Left lung (tissue), 10 donors: Measurements from ENCODE around the gene SOD3. TPM values are rescaled to one million over a fixed set of nuclear protein-coding genes. Genes with fewer than 3 reads are reported as not detected.
A peak's percentile ranks its signal among the peaks of the same experiment; 100 is the strongest.

Experiments used
- ATAC-seq: fragments of 200-7000 bp; cut with Tn5 transposase; one replicate; pipeline ENCODE4 v1.9.1; 2020; ENCODE audit warnings: moderate library complexity
- DNase-seq, 4 donors: peaks; one replicate each; pipeline ENCODE4 v3.0.0-alpha.2; 2013 to 2020
- H3K27ac ChIP-seq, 2 donors: fragments of 200-600 bp; sonication (generic) in 1 of 2; one replicate each; pipeline versions ENCODE4 v1.5.0 to v1.8.0; 2020 to 2021
- H3K27me3 ChIP-seq, 2 donors: fragments of 200-600 bp; sonication (generic) in 1 of 2; one replicate each; pipeline versions ENCODE4 v1.5.0 to v1.8.0; 2020 to 2021
- H3K36me3 ChIP-seq, 2 donors: fragments of 200-600 bp; sonication (generic) in 1 of 2; one replicate each; pipeline versions ENCODE4 v1.5.0 to v1.8.0; 2020 to 2021
- H3K4me1 ChIP-seq, 2 donors: fragments of 200-600 bp; one replicate each; pipeline ENCODE4 v1.8.0; 2021
- H3K4me3 ChIP-seq, 2 donors: fragments of 200-600 bp; sonication (generic) in 1 of 2; one replicate each; pipeline versions ENCODE4 v1.5.0 to v1.8.0; 2020 to 2021; ENCODE audit warnings: mild to moderate bottlenecking in 1 of 2
- H3K9me3 ChIP-seq, 2 donors: fragments of 200-600 bp; sonication (generic) in 1 of 2; one replicate each; pipeline versions ENCODE4 v1.5.0 to v1.8.0; 2020 to 2021
- CTCF ChIP-seq, 2 donors: fragments of 200-600 bp; sonication (generic) in 1 of 2; IDR thresholded peaks; one replicate each; pipeline versions ENCODE4 v1.5.0 to v1.8.0; 2021; ENCODE audit warnings: antibody characterized with exemption in 2 of 2
- intact Hi-C, 2 donors: fragments of 100-400 bp; cut with DNase I; formaldehyde crosslinking; loops; one replicate each; pipeline versions ENCODE4 v1.11.2 to v1.14.2; 2022
- polyA plus RNA-seq, 6 donors: library from polyadenylated mRNA; unstranded; fragments of 120-200 nt; gene quantifications; one replicate each; pipeline ENCODE4 v1.2.1, GENCODE V29; 2013; ENCODE audit not compliant: insufficient read length in 6 of 6
- total RNA-seq, 2 donors: library from RNA; stranded (reverse); fragmentation: NEBNext Ultra II Directional; extraction: Animal tissue kit (Norgen Biotek cat#: 25700); gene quantifications; one replicate each; pipeline ENCODE4 v1.2.1, GENCODE V29; 2021
- donor health status: DM: no; HTN: yes; CAD: no.
- donor health status: DM: no; HTN: no; CAD: no.

Gene SOD3
- total and polyA plus RNA-seq, 8 donors, result 12.6 to 236 (median 17.5) TPM

- H3K27ac ChIP-seq, result no peak overlapping the region
- H3K27me3 ChIP-seq, result no peaks in the 10 kb centered on the region
- peaks cover 0 to 2% of the 10 kb centered on the region in 2 donors for H3K9me3 ChIP-seq
- DNase-seq (no peak), ATAC-seq (no peak)
- intact Hi-C loops, result no loop called here
- peaks cover 0 to 39% of the 10 kb centered on the region in 2 donors for H3K36me3 ChIP-seq
- no peaks in the 10 kb centered on the region for H3K4me1 ChIP-seq
- TF ChIP-seq CTCF (IDR thresholded peaks at IDR 0.05), result no peak
- no peak overlapping the region for H3K4me3 ChIP-seq
Measured at GRCh38 chr4:24813732-24814131, 18.4 kb downstream of the SOD3 start.

- Histone ChIP-seq H3K9me3 (peaks cover 0 to 1% of the 10 kb centered on the region in 2 donors), H3K36me3 (peaks cover 0 to 43% of the 10 kb centered on the region in 2 donors), H3K4me3 (no peak overlapping the region), H3K27ac (no peak overlapping the region), H3K4me1 (no peaks in the 10 kb centered on the region), H3K27me3 (no peaks in the 10 kb centered on the region)
- intact Hi-C loops, result no loop called here
- TF ChIP-seq CTCF (IDR thresholded peaks at IDR 0.05), result no peak
- ATAC-seq (no peak), DNase-seq (no peak)
Measured at GRCh38 chr4:24816797-24817196, 21.4 kb downstream of the SOD3 start.

GRCh38 chr4:24820541-24820940 lies 25.2 kb downstream of the SOD3 start:
- TF ChIP-seq CTCF (IDR thresholded peaks at IDR 0.05), result no peak
- no peaks in the 10 kb centered on the region for H3K9me3 ChIP-seq
- no peak for ATAC-seq
- intact Hi-C loops, result no loop called here
- H3K27ac ChIP-seq, result no peak overlapping the region
- H3K4me1 ChIP-seq, result no peaks in the 10 kb centered on the region
- no peak overlapping the region for H3K4me3 ChIP-seq
- no peaks in the 10 kb centered on the region for H3K27me3 ChIP-seq
- H3K36me3 ChIP-seq, result peaks cover 0 to 36% of the 10 kb centered on the region in 2 donors
- no peak for DNase-seq

GRCh38 chr4:24824720-24825119 lies 29.3 kb downstream of the SOD3 start:
- peak; percentile 92 for ATAC-seq

GRCh38 chr4:24831637-24832036 lies 36.3 kb downstream of the SOD3 start:
- ATAC-seq (no peak), DNase-seq (no peak)
- H3K9me3 ChIP-seq, result no peaks in the 10 kb centered on the region
- H3K27me3 ChIP-seq, result no peaks in the 10 kb centered on the region
- H3K4me3 ChIP-seq, result no peak overlapping the region
- peaks cover 0 to 62% of the 10 kb centered on the region in 2 donors for H3K36me3 ChIP-seq
- no peak overlapping the region for H3K27ac ChIP-seq
- TF ChIP-seq CTCF (IDR thresholded peaks at IDR 0.05), result no peak
- intact Hi-C loops, result no loop called here
- H3K4me1 ChIP-seq, result no peaks in the 10 kb centered on the region

More at GRCh38 chr4:24824720-24825119, 29.3 kb downstream of the SOD3 start:
- H3K4me3 ChIP-seq, result no peak overlapping the region
- no peak for TF ChIP-seq CTCF (IDR thresholded peaks at IDR 0.05)
- no peaks in the 10 kb centered on the region for H3K4me1 ChIP-seq
- no peak overlapping the region for H3K27ac ChIP-seq
- DNase-seq, result no peak
- peaks cover 0 to 28% of the 10 kb centered on the region in 2 donors for H3K36me3 ChIP-seq
- intact Hi-C loops, result no loop called here
- no peaks in the 10 kb centered on the region for H3K27me3 ChIP-seq
- no peaks in the 10 kb centered on the region for H3K9me3 ChIP-seq
